Hepatocyte (in vitro differentiated cells): ENCODE results near the gene PDE4D. TPM values are rescaled to one million over a fixed set of nuclear protein-coding genes. Genes with fewer than 3 reads are reported as not detected.

Source experiments
- DNase-seq: peaks from one replicate; pipeline ENCODE4 v3.0.0-alpha.2; 2016; ENCODE audit warnings: low spot score
- H2AFZ ChIP-seq: fragments of 200-600 bp; sonication (generic); 2 replicates; pipeline ENCODE4 v1.6.0; 2016; ENCODE audit warnings: antibody characterized with exemption, mild to moderate bottlenecking
- H3K27ac ChIP-seq: fragments of 200-600 bp; sonication (generic); 2 replicates; pipeline ENCODE4 v1.5.1; 2016; ENCODE audit warnings: mild to moderate bottlenecking
- H3K27me3 ChIP-seq: fragments of 200-600 bp; sonication (generic); 2 replicates; pipeline ENCODE4 v1.6.1; 2016
- H3K36me3 ChIP-seq: fragments of 200-600 bp; sonication (generic); replicated peaks from 2 replicates; pipeline ENCODE4 v1.5.1; 2016; ENCODE audit warnings: low read depth; ENCODE audit not compliant: insufficient read depth
- H3K4me1 ChIP-seq: fragments of 200-600 bp; sonication (generic); 2 replicates; pipeline ENCODE4 v1.5.1; 2016; ENCODE audit warnings: mild to moderate bottlenecking, moderate library complexity; ENCODE audit not compliant: insufficient read depth
- H3K4me2 ChIP-seq: fragments of 200-600 bp; sonication (generic); 2 replicates; pipeline ENCODE4 v1.6.0; 2016
- H3K4me3 ChIP-seq: fragments of 200-600 bp; sonication (generic); 2 replicates; pipeline ENCODE4 v1.5.1; 2016; ENCODE audit warnings: mild to moderate bottlenecking
- H3K79me2 ChIP-seq: fragments of 200-600 bp; sonication (generic); 2 replicates; pipeline ENCODE4 v1.6.0; 2017; ENCODE audit warnings: mild to moderate bottlenecking
- H3K9me2 ChIP-seq: fragments of 200-600 bp; sonication (generic); replicated peaks from 2 replicates; pipeline ENCODE4 v1.6.0; 2017; ENCODE audit warnings: mild to moderate bottlenecking; ENCODE audit not compliant: insufficient read depth
- H3K9me3 ChIP-seq: fragments of 200-600 bp; sonication (generic); 2 replicates; pipeline ENCODE4 v1.5.1; 2016; ENCODE audit warnings: low read depth, mild to moderate bottlenecking
- H4K20me1 ChIP-seq: fragments of 200-600 bp; sonication (generic); 2 replicates; pipeline ENCODE4 v1.6.0; 2016; ENCODE audit warnings: mild to moderate bottlenecking; ENCODE audit not compliant: insufficient read depth, poor library complexity, severe bottlenecking
- EZH2 ChIP-seq: fragments of 200-600 bp; sonication (generic); IDR thresholded peaks from 2 replicates; pipeline ENCODE4 v1.6.1; 2016; ENCODE audit warnings: antibody characterized with exemption, mild to moderate bottlenecking, borderline replicate concordance
- EZH2phosphoT487 ChIP-seq: fragments of 200-600 bp; sonication (generic); IDR thresholded peaks from one replicate; pipeline ENCODE4 v1.6.1; 2018; ENCODE audit warnings: antibody characterized with exemption, mild to moderate bottlenecking, low read depth, moderate library complexity; ENCODE audit not compliant: unreplicated experiment, severe bottlenecking
- WGBS: methylation state at CpG from one replicate; pipeline ENCODE4 v1.1.6; 2016; ENCODE audit warnings: low lambda C conversion rate; ENCODE audit errors: missing lambda C conversion rate; 5-methylcytosine and 5-hydroxymethylcytosine counted together
- polyA plus RNA-seq: library from polyadenylated mRNA; unstranded; fragments of >200 nt; fragmentation: Nextera tagmentation; extraction: Ambion mirVana; gene quantifications from 2 replicates; pipeline ENCODE4 v1.2.1, GENCODE V29; 2016
- total RNA-seq: library from RNA; depleted of rRNA; stranded (reverse); fragments of >200 nt; gene quantifications from 2 replicates; pipeline ENCODE4 v1.2.3, GENCODE V29; 2014
- TF ChIP-seq, protein P1 (sequence below): fragments of 200-600 bp; sonication (generic); IDR thresholded peaks from 2 replicates; pipeline ENCODE4 v1.5.1; 2016; ENCODE audit warnings: antibody characterized with exemption, mild to moderate bottlenecking; ENCODE audit not compliant: poor library complexity

Gene PDE4D
- total and polyA plus RNA-seq, 2 experiments from 2014 or later: 14.5 to 45.2 TPM

DNA sequence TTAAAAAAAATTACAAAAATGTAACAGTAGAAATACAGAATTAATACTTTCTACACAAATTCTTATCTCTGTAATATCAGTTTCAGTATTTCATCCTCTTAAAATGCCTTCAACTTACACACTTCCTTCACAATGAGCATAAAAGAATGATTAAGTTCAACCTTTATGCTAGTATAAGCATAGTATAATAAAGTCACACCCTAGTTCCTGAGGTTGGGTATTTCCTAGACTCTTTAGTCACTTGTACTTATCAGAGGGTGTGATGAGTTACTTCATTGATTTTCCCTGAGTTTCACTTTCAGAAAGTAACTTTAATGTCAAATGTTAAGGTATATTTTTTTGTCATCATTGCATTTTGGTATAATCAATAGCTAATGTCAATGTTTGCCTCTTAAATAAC, 302.4 kb downstream of the PDE4D start:
- peaks cover 14% of the 10 kb centered on the region for H3K4me1 ChIP-seq
- no peak for TF ChIP-seq EZH2phosphoT487
- TF ChIP-seq, protein P1, sequence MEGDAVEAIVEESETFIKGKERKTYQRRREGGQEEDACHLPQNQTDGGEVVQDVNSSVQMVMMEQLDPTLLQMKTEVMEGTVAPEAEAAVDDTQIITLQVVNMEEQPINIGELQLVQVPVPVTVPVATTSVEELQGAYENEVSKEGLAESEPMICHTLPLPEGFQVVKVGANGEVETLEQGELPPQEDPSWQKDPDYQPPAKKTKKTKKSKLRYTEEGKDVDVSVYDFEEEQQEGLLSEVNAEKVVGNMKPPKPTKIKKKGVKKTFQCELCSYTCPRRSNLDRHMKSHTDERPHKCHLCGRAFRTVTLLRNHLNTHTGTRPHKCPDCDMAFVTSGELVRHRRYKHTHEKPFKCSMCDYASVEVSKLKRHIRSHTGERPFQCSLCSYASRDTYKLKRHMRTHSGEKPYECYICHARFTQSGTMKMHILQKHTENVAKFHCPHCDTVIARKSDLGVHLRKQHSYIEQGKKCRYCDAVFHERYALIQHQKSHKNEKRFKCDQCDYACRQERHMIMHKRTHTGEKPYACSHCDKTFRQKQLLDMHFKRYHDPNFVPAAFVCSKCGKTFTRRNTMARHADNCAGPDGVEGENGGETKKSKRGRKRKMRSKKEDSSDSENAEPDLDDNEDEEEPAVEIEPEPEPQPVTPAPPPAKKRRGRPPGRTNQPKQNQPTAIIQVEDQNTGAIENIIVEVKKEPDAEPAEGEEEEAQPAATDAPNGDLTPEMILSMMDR: no peak
- TF ChIP-seq EZH2: no peak
- H3K27me3 ChIP-seq: no peaks in the 10 kb centered on the region
- no peak overlapping the region for H2AFZ ChIP-seq
- H3K36me3 ChIP-seq: no peaks in the 10 kb centered on the region
- H3K9me3 ChIP-seq: no peaks in the 10 kb centered on the region
- H3K4me2 ChIP-seq: no peak overlapping the region
- no peaks in the 10 kb centered on the region for H3K9me2 ChIP-seq
- no peaks in the 10 kb centered on the region for H4K20me1 ChIP-seq
- peak overlapping the region; percentile 14 for H3K27ac ChIP-seq
- H3K79me2 ChIP-seq: no peaks in the 10 kb centered on the region
- DNase-seq: no peak
- H3K4me3 ChIP-seq: no peak overlapping the region

DNA sequence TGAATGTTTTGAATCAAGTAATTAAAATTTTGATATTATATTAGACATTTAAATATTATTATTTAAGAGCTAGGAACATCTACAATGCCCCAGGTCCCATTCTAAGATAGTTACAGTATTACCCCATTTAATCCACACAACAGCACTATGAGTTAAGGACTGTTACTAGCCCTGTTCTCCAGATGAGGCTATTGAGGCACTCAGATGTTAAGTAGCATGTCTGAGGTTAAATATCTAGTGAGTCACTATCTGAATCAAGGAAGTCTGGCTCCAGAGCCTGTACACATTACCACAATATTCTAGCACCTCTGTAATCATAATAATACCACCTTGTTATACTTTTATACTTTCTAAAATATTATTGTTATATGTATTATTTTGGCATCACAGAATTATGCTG, 304.6 kb downstream of the PDE4D start:
- H3K9me3 ChIP-seq: no peaks in the 10 kb centered on the region
- no peaks in the 10 kb centered on the region for H4K20me1 ChIP-seq
- no peak overlapping the region for H3K4me3 ChIP-seq
- H2AFZ ChIP-seq: no peak overlapping the region
- DNase-seq: no peak
- no peaks in the 10 kb centered on the region for H3K36me3 ChIP-seq
- H3K4me2 ChIP-seq: no peak overlapping the region
- H3K4me1 ChIP-seq: peaks cover 21% of the 10 kb centered on the region
- H3K9me2 ChIP-seq: no peaks in the 10 kb centered on the region
- TF ChIP-seq, protein P1: no peak
- TF ChIP-seq EZH2: no peak
- no peak for TF ChIP-seq EZH2phosphoT487
- no peaks in the 10 kb centered on the region for H3K27me3 ChIP-seq
- H3K27ac ChIP-seq: no peak overlapping the region
- H3K79me2 ChIP-seq: no peaks in the 10 kb centered on the region

DNA sequence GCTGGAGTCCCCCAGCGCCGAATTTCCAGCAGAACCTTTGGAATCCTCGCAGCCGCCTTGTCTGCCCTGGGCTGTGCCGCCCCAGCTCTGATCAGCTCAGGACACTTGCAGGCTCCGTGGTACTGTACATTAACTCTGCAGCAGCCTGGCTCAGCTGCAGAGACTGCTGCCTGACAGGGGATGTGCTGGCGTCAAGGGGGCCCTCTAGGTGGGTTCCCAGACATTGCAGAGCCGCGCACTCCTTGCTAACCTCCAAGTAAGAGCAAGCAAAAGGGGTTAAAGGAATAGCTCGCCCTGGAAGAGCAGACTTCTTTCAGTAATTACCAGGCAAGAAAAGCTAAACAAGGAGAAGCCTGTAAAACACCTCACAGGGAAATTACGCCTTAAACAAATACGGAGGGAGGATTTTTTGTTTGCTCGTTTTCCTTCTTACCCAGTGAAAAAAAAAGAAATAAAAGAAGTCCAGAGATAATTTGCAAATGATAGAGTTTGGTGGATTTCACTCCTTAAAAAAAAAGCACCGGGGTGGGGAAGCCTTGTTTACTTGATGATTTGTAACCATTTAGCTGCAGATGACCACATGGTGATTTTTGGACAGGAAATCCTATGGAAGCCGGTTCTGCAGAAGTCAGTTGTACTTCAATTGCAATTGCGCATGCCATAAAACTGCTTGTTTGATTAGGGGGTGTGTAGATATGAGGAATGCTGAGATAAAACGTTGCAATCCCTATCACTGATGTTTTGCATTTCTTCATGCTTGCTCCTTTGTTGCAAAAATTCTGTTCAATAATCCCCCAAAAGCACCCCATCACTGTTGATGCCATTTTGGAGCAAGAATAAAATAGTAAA, 305.8 kb downstream of the PDE4D start:
- Histone ChIP-seq H3K36me3 (no peaks in the 10 kb centered on the region), H3K9me2 (no peaks in the 10 kb centered on the region), H2AFZ (peak overlapping the region; percentile 11), H3K9me3 (no peaks in the 10 kb centered on the region), H4K20me1 (no peaks in the 10 kb centered on the region), H3K4me2 (peak overlapping the region; percentile 82), H3K27ac (peak overlapping the region; percentile 26), H3K79me2 (no peaks in the 10 kb centered on the region), H3K4me3 (peak overlapping the region; percentile 17), H3K27me3 (no peaks in the 10 kb centered on the region), H3K4me1 (peaks cover 28% of the 10 kb centered on the region)
- 6% methylated on average over 17 of the region's 17 CpGs for WGBS
- TF ChIP-seq EZH2phosphoT487: no peak
- TF ChIP-seq, protein P1: no peak
- no peak for TF ChIP-seq EZH2
- peak; percentile 80 for DNase-seq
